SK-N-MC (cell line): ENCODE results near the gene PMEL.

ENCODE experiments used
- EZH2 ChIP-seq: fragments of 200-600 bp; sonication (generic); IDR thresholded peaks from one replicate; pipeline ENCODE4 v1.6.1; 2017; ENCODE audit warnings: antibody characterized with exemption
- FOXP2 ChIP-seq: optimal IDR thresholded peaks from 2 replicates; pipeline ENCODE3; 2011; ENCODE audit warnings: mild to moderate bottlenecking, moderate library complexity; ENCODE audit not compliant: insufficient read depth; ENCODE audit errors: extremely low read length, control extremely low read depth
- POLR2AphosphoS5 ChIP-seq: IDR thresholded peaks from 2 replicates; pipeline ENCODE4 v1.6.1; 2012; ENCODE audit warnings: mild to moderate bottlenecking, low read depth, low read length, borderline replicate concordance

GRCh38 chr12:55934773-55935172 lies 31.1 kb downstream of the PMEL start:
- no peak for TF ChIP-seq EZH2
- no peak for TF ChIP-seq POLR2AphosphoS5
- TF ChIP-seq FOXP2: no peak
